HEK293 (cell line): ENCODE data around the gene MRTFA.

Experiments used
- CTCF ChIA-PET: fragments of 350-600 bp; formaldehyde crosslinking; extraction: SDS; loops from one replicate; lab custom pipeline; 2021; ENCODE audit warnings: antibody characterized with exemption; lab: Yijun Ruan, JAX
- POLR2A ChIA-PET: fragments of 300-600 bp; formaldehyde crosslinking; extraction: SDS; loops from one replicate; lab custom pipeline; 2020; ENCODE audit warnings: antibody characterized with exemption, inconsistent platforms; lab: Yijun Ruan, JAX
- H3K27ac ChIP-seq: fragments of 200-500 bp; sonication (Bioruptor generic); 2 replicates; pipeline ENCODE4 v1.5.1; 2014; ENCODE audit warnings: low read depth, low read length, control low read depth, inconsistent platforms; ENCODE audit errors: extremely low read depth
- H3K36me3 ChIP-seq, 2 experiments: fragments of 200-500 bp in 1 of 2; sonication (Bioruptor generic) in 1 of 2; 1 replicate in 1 of 2; 2 replicates in 1 of 2; pipeline ENCODE4 v1.5.1; 2014 to 2017; ENCODE audit warnings: inconsistent platforms in 2 of 2, low read length in 2 of 2; ENCODE audit not compliant: control insufficient read depth in 2 of 2, insufficient read depth in 1 of 2
- H3K4me1 ChIP-seq: fragments of 200-500 bp; sonication (Bioruptor generic); 2 replicates; pipeline ENCODE4 v1.5.1; 2014; ENCODE audit warnings: mild to moderate bottlenecking, low read length, inconsistent platforms; ENCODE audit not compliant: control insufficient read depth, insufficient read depth
- H3K4me3 ChIP-seq: 2 replicates; pipeline ENCODE4 v1.5.1; 2011; ENCODE audit warnings: low read depth, mild to moderate bottlenecking, control low read depth, low read length, moderate library complexity
- H3K9me3 ChIP-seq: fragments of 200-500 bp; sonication (Bioruptor generic); 2 replicates; pipeline ENCODE4 v1.5.1; 2014; ENCODE audit warnings: low read depth, low read length, inconsistent platforms; ENCODE audit not compliant: control insufficient read depth, insufficient read depth
- BCL11B ChIP-seq: fragments of 450-650 bp; formaldehyde crosslinking; IDR thresholded peaks from 2 replicates; pipeline ENCODE4 v1.5.1; 2016; ENCODE audit warnings: low read depth, missing biosample characterization, missing genetic modification characterization
- EGR2 ChIP-seq: fragments of 450-650 bp; formaldehyde crosslinking; IDR thresholded peaks from 2 replicates; pipeline ENCODE4 v1.5.1; 2016; ENCODE audit warnings: low read depth, missing biosample characterization, missing genetic modification characterization
- FEZF1 ChIP-seq: fragments of 450-650 bp; formaldehyde crosslinking; IDR thresholded peaks from 2 replicates; pipeline ENCODE4 v1.5.1; 2016; ENCODE audit warnings: missing biosample characterization, missing genetic modification characterization
- GLIS1 ChIP-seq: fragments of 450-650 bp; formaldehyde crosslinking; IDR thresholded peaks from 2 replicates; pipeline ENCODE4 v1.5.1; 2016; ENCODE audit warnings: missing biosample characterization, missing genetic modification characterization
- GLIS2 ChIP-seq: fragments of 450-650 bp; formaldehyde crosslinking; IDR thresholded peaks from 2 replicates; pipeline ENCODE4 v1.5.1; 2016; ENCODE audit warnings: missing biosample characterization, missing genetic modification characterization
- KLF8 ChIP-seq: fragments of 450-650 bp; formaldehyde crosslinking; IDR thresholded peaks from 2 replicates; pipeline ENCODE4 v1.5.1; 2016; ENCODE audit warnings: missing biosample characterization, missing genetic modification characterization
- SCRT1 ChIP-seq: fragments of 450-650 bp; formaldehyde crosslinking; IDR thresholded peaks from 2 replicates; pipeline ENCODE4 v1.5.1; 2016; ENCODE audit warnings: missing biosample characterization, missing genetic modification characterization, borderline replicate concordance
- ZFHX2 ChIP-seq: fragments of 450-650 bp; formaldehyde crosslinking; conservative IDR thresholded peaks from 2 replicates; pipeline ENCODE4 v1.5.1; 2016; ENCODE audit warnings: missing biosample characterization, missing genetic modification characterization
- ZIC2 ChIP-seq: fragments of 450-650 bp; formaldehyde crosslinking; IDR thresholded peaks from 2 replicates; pipeline ENCODE4 v1.5.1; 2016; ENCODE audit warnings: missing biosample characterization, missing genetic modification characterization
- ZNF112 ChIP-seq: fragments of 450-650 bp; formaldehyde crosslinking; IDR thresholded peaks from 2 replicates; pipeline ENCODE4 v1.5.0; 2017; ENCODE audit warnings: missing biosample characterization, missing genetic modification characterization
- ZNF121 ChIP-seq: fragments of 450-650 bp; formaldehyde crosslinking; IDR thresholded peaks from 2 replicates; pipeline ENCODE4 v1.5.1; 2016; ENCODE audit warnings: missing biosample characterization, missing genetic modification characterization
- ZNF157 ChIP-seq: fragments of 450-650 bp; formaldehyde crosslinking; IDR thresholded peaks from 2 replicates; pipeline ENCODE4 v1.5.1; 2016; ENCODE audit warnings: missing biosample characterization, missing genetic modification characterization
- ZNF214 ChIP-seq: fragments of 450-650 bp; formaldehyde crosslinking; IDR thresholded peaks from 2 replicates; pipeline ENCODE4 v1.5.1; 2017; ENCODE audit warnings: missing biosample characterization, mild to moderate bottlenecking, missing genetic modification characterization, borderline replicate concordance
- ZNF324 ChIP-seq: fragments of 450-650 bp; formaldehyde crosslinking; IDR thresholded peaks from 2 replicates; pipeline ENCODE4 v1.5.1; 2016; ENCODE audit warnings: missing biosample characterization, missing genetic modification characterization
- ZNF391 ChIP-seq: fragments of 450-650 bp; formaldehyde crosslinking; IDR thresholded peaks from 2 replicates; pipeline ENCODE4 v1.5.1; 2016; ENCODE audit warnings: low read depth, missing biosample characterization, missing genetic modification characterization, borderline replicate concordance
- ZNF426 ChIP-seq: fragments of 450-650 bp; formaldehyde crosslinking; IDR thresholded peaks from 2 replicates; pipeline ENCODE4 v1.5.1; 2017; ENCODE audit warnings: missing biosample characterization, missing genetic modification characterization, mild to moderate bottlenecking, inconsistent platforms, moderate library complexity
- ZNF501 ChIP-seq: fragments of 450-650 bp; formaldehyde crosslinking; IDR thresholded peaks from 2 replicates; pipeline ENCODE4 v1.5.1; 2016; ENCODE audit warnings: missing biosample characterization, missing genetic modification characterization
- ZNF521 ChIP-seq: fragments of 450-650 bp; formaldehyde crosslinking; IDR thresholded peaks from 2 replicates; pipeline ENCODE4 v1.5.1; 2017; ENCODE audit warnings: missing biosample characterization, mild to moderate bottlenecking, missing genetic modification characterization
- ZNF660 ChIP-seq: fragments of 450-650 bp; IDR thresholded peaks from 2 replicates; pipeline ENCODE4 v1.5.1; 2018; ENCODE audit warnings: missing biosample characterization, mild to moderate bottlenecking, missing genetic modification characterization
- ZNF664 ChIP-seq: fragments of 450-650 bp; formaldehyde crosslinking; IDR thresholded peaks from 2 replicates; pipeline ENCODE4 v1.5.1; 2016; ENCODE audit warnings: missing biosample characterization, missing genetic modification characterization
- ZNF747 ChIP-seq: fragments of 450-650 bp; formaldehyde crosslinking; IDR thresholded peaks from 2 replicates; pipeline ENCODE4 v1.5.1; 2016; ENCODE audit warnings: missing biosample characterization, missing genetic modification characterization
- ZNF830 ChIP-seq: fragments of 450-650 bp; IDR thresholded peaks from 2 replicates; pipeline ENCODE4 v1.5.0; 2018; ENCODE audit warnings: missing biosample characterization, missing genetic modification characterization, low read depth, mild to moderate bottlenecking, moderate library complexity
- TF ChIP-seq, protein P1 (sequence below): fragments of 450-650 bp; formaldehyde crosslinking; IDR thresholded peaks from 2 replicates; pipeline ENCODE4 v1.5.1; 2016; ENCODE audit warnings: missing biosample characterization, missing genetic modification characterization, borderline replicate concordance
- TF ChIP-seq, protein P2 (sequence below): fragments of 450-650 bp; formaldehyde crosslinking; IDR thresholded peaks from 2 replicates; pipeline ENCODE4 v1.5.1; 2016; ENCODE audit warnings: missing biosample characterization, missing genetic modification characterization
- TF ChIP-seq, protein P3 (sequence below): fragments of 450-650 bp; formaldehyde crosslinking; IDR thresholded peaks from 2 replicates; pipeline ENCODE4 v1.5.1; 2016; ENCODE audit warnings: missing biosample characterization, missing genetic modification characterization, low read depth
- TF ChIP-seq, protein P4 (sequence below): fragments of 450-650 bp; formaldehyde crosslinking; IDR thresholded peaks from 2 replicates; pipeline ENCODE4 v1.5.1; 2016; ENCODE audit warnings: missing biosample characterization, missing genetic modification characterization
- TF ChIP-seq, protein P5 (sequence below): fragments of 450-650 bp; formaldehyde crosslinking; IDR thresholded peaks from 2 replicates; pipeline ENCODE4 v1.5.1; 2016; ENCODE audit warnings: missing biosample characterization, missing genetic modification characterization

MRTFA gene

DNA sequence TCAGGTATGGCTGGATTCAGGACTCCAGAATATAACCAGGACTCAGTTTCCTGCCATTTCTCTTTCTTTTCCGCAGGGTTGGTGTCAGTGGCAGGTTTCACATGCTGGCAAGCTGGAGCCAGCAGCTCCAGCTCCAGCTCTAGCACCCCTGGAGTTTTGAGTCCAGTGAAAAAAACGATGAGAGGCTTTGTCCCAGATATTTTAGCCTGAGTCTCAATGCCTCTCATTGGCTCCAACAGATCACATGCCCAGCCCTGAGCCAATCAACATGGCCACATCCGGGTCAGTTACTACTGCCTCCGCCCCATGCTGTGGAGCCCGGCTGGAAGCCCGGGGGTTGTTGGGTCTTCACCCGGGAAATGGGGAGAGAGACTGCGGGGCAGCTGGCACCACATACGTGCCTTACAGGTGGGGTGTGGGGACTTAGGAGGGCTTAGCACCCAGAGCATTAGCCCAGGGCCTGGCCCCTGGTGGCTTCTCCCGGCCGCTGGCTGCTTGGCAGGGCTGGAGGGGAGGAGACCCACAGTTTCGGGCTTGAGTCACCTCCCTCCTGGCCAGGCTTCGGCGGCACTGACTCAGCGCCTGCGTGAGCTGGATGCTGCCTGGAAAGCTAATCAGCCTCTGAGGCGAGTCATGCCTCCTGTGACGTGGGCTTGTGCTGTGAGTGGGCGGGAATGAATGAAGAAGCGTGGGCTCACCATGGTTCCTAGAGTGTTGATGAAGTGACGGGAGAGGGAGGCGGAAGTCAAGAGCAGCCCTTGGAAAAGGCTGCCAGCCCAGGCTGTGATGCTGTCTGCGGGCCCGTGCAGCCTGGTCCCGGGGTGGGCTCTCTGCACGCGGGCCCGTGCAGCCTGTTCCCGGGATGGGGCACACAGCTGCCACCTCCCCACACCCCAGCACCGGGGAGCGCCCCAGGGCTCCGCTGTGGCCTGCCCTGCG lies 15.3 kb upstream of the MRTFA start:
- H3K36me3 ChIP-seq, result no peaks in the 10 kb centered on the region
- H3K4me3 ChIP-seq, result peak overlapping the region; percentile 71
- no peaks in the 10 kb centered on the region for H3K9me3 ChIP-seq
- H3K27ac ChIP-seq, result peak overlapping the region; percentile 88
- ChIA-PET CTCF (interaction anchor here (0.6 to 13.4 kb wide), 15 partner anchors 10 to 1116 kb away, joined by 3 to 278 read pairs (median 3); no protein-coding TSS in a partner anchor), POLR2A (interaction anchor here (0.6 to 4.8 kb wide), 36 partner anchors 10 to 305 kb away, joined by 3 to 31 read pairs (median 4); partner anchors contain the start of genes ADSL, MCHR1, MRTFA and RBX1)
- H3K4me1 ChIP-seq, result peaks cover 3% of the 10 kb centered on the region; the same call in 1 of the 2 replicates
- TF ChIP-seq, protein P1, sequence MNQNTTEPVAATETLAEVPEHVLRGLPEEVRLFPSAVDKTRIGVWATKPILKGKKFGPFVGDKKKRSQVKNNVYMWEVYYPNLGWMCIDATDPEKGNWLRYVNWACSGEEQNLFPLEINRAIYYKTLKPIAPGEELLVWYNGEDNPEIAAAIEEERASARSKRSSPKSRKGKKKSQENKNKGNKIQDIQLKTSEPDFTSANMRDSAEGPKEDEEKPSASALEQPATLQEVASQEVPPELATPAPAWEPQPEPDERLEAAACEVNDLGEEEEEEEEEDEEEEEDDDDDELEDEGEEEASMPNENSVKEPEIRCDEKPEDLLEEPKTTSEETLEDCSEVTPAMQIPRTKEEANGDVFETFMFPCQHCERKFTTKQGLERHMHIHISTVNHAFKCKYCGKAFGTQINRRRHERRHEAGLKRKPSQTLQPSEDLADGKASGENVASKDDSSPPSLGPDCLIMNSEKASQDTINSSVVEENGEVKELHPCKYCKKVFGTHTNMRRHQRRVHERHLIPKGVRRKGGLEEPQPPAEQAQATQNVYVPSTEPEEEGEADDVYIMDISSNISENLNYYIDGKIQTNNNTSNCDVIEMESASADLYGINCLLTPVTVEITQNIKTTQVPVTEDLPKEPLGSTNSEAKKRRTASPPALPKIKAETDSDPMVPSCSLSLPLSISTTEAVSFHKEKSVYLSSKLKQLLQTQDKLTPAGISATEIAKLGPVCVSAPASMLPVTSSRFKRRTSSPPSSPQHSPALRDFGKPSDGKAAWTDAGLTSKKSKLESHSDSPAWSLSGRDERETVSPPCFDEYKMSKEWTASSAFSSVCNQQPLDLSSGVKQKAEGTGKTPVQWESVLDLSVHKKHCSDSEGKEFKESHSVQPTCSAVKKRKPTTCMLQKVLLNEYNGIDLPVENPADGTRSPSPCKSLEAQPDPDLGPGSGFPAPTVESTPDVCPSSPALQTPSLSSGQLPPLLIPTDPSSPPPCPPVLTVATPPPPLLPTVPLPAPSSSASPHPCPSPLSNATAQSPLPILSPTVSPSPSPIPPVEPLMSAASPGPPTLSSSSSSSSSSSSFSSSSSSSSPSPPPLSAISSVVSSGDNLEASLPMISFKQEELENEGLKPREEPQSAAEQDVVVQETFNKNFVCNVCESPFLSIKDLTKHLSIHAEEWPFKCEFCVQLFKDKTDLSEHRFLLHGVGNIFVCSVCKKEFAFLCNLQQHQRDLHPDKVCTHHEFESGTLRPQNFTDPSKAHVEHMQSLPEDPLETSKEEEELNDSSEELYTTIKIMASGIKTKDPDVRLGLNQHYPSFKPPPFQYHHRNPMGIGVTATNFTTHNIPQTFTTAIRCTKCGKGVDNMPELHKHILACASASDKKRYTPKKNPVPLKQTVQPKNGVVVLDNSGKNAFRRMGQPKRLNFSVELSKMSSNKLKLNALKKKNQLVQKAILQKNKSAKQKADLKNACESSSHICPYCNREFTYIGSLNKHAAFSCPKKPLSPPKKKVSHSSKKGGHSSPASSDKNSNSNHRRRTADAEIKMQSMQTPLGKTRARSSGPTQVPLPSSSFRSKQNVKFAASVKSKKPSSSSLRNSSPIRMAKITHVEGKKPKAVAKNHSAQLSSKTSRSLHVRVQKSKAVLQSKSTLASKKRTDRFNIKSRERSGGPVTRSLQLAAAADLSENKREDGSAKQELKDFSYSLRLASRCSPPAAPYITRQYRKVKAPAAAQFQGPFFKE, result no peak
- TF ChIP-seq ZNF121 (tag by site-specific recombination) (peak; percentile 100), EGR2 (tag by site-specific recombination) (peak; percentile 98), KLF8 (tag by site-specific recombination) (peak; percentile 75), GLIS2 (tag by site-specific recombination) (peak; percentile 83), ZNF521 (tag by site-specific recombination) (no peak), ZFHX2 (peak; percentile 99), ZNF501 (tag by site-specific recombination) (peak; percentile 74; the same call in 1 of the 2 replicates), ZNF391 (no peak), SCRT1 (tag by site-specific recombination) (no peak; the same call in 1 of the 2 replicates), ZNF214 (tag by site-specific recombination) (no peak), ZNF747 (tag by site-specific recombination) (no peak), ZNF324 (peak; percentile 77), BCL11B (tag by site-specific recombination) (peak; percentile 66; the same call in 1 of the 2 replicates), FEZF1 (no peak), GLIS1 (tag by site-specific recombination) (peak; percentile 75), ZNF830 (no peak), ZIC2 (tag by site-specific recombination) (peak; percentile 98), ZNF157 (tag by site-specific recombination) (no peak), ZNF426 (tag by site-specific recombination) (no peak), ZNF664 (tag by site-specific recombination) (no peak), ZNF660 (tag by site-specific recombination) (peak; percentile 48; the same call in 1 of the 2 replicates), ZNF112 (tag by site-specific recombination) (no peak)
- TF ChIP-seq, protein P2, sequence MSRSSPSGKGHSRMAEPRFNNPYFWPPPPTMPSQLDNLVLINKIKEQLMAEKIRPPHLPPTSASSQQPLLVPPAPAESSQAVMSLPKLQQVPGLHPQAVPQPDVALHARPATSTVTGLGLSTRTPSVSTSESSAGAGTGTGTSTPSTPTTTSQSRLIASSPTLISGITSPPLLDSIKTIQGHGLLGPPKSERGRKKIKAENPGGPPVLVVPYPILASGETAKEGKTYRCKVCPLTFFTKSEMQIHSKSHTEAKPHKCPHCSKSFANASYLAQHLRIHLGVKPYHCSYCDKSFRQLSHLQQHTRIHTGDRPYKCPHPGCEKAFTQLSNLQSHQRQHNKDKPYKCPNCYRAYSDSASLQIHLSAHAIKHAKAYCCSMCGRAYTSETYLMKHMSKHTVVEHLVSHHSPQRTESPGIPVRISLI (tag by site-specific recombination), result peak; percentile 75; the same call in 1 of the 2 replicates
- TF ChIP-seq, protein P3, sequence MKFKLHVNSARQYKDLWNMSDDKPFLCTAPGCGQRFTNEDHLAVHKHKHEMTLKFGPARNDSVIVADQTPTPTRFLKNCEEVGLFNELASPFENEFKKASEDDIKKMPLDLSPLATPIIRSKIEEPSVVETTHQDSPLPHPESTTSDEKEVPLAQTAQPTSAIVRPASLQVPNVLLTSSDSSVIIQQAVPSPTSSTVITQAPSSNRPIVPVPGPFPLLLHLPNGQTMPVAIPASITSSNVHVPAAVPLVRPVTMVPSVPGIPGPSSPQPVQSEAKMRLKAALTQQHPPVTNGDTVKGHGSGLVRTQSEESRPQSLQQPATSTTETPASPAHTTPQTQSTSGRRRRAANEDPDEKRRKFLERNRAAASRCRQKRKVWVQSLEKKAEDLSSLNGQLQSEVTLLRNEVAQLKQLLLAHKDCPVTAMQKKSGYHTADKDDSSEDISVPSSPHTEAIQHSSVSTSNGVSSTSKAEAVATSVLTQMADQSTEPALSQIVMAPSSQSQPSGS (tag by site-specific recombination), result peak; percentile 19; the same call in 1 of the 2 replicates
- TF ChIP-seq, protein P4, sequence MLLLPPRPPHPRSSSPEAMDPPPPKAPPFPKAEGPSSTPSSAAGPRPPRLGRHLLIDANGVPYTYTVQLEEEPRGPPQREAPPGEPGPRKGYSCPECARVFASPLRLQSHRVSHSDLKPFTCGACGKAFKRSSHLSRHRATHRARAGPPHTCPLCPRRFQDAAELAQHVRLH (tag by site-specific recombination), result peak; percentile 62; the same call in 1 of the 2 replicates
- TF ChIP-seq, protein P5, sequence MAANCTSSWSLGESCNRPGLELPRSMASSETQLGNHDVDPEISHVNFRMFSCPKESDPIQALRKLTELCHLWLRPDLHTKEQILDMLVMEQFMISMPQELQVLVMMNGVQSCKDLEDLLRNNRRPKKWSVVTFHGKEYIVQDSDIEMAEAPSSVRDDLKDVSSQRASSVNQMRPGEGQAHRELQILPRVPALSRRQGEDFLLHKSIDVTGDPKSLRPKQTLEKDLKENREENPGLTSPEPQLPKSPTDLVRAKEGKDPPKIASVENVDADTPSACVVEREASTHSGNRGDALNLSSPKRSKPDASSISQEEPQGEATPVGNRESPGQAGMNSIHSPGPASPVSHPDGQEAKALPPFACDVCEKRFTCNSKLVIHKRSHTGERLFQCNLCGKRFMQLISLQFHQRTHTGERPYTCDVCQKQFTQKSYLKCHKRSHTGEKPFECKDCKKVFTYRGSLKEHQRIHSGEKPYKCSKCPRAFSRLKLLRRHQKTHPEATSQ (tag by site-specific recombination), result no peak
